Vagina (tissue), 2 donors: ENCODE data around the gene RAD51C. TPM values are rescaled to one million over a fixed set of nuclear protein-coding genes. Genes with fewer than 3 reads are reported as not detected.

Experiments used
- DNase-seq, 2 donors: peaks; one replicate each; pipeline ENCODE4 v3.0.0-alpha.2; 2017; ENCODE audit errors: extremely low spot score in 2 of 2
- H3K27ac ChIP-seq: fragments of 200-600 bp; sonication (generic); one replicate; pipeline ENCODE4 v1.5.1; 2019
- H3K27me3 ChIP-seq: fragments of 200-600 bp; sonication (generic); one replicate; pipeline ENCODE4 v1.5.1; 2019
- H3K36me3 ChIP-seq, 2 donors: fragments of 200-600 bp; sonication (generic); one replicate each; pipeline ENCODE4 v1.5.1; 2017 to 2019
- H3K4me1 ChIP-seq: fragments of 200-600 bp; sonication (generic); one replicate; pipeline ENCODE4 v1.5.1; 2019
- H3K4me3 ChIP-seq, 2 donors: fragments of 200-600 bp; sonication (generic); 1 replicate in 1 of 2; 2 replicates in 1 of 2; pipeline ENCODE4 v1.5.1; 2016 to 2019
- H3K9me3 ChIP-seq: fragments of 200-600 bp; sonication (generic); one replicate; pipeline ENCODE4 v1.5.1; 2019
- CTCF ChIP-seq, 3 experiments: fragments of 450-650 bp in 2 of 3; fragments of 200-600 bp in 1 of 3; sonication (generic) in 1 of 3; IDR thresholded peaks; one replicate each; pipeline ENCODE4 v1.5.1; 2017 to 2019; ENCODE audit warnings: antibody characterized with exemption in 3 of 3, mild to moderate bottlenecking in 2 of 3, moderate library complexity in 2 of 3
- POLR2A ChIP-seq, 2 donors: fragments of 450-650 bp; IDR thresholded peaks; one replicate each; pipeline ENCODE4 v1.6.1; 2017; ENCODE audit warnings: antibody characterized with exemption in 2 of 2, mild to moderate bottlenecking in 2 of 2, moderate library complexity in 2 of 2
- POLR2AphosphoS5 ChIP-seq, 2 donors: sonication (generic); formaldehyde crosslinking; IDR thresholded peaks; one replicate each; pipeline ENCODE4 v1.9.0; 2017; ENCODE audit warnings: antibody characterized with exemption in 2 of 2, mild to moderate bottlenecking in 2 of 2, low read depth in 1 of 2; ENCODE audit not compliant: insufficient read depth in 1 of 2
- intact Hi-C: fragments of 100-400 bp; cut with DNase I; formaldehyde crosslinking; loops from one replicate; pipeline ENCODE4 v1.15.1; 2023
- total RNA-seq: library from RNA; depleted of rRNA; stranded (reverse); fragments of >200 nt; gene quantifications from one replicate; pipeline ENCODE4 v1.2.3, GENCODE V29; 2016

RAD51C gene
- total RNA-seq, 1 donor from 2014 or later, result 8.3 TPM

GRCh38 chr17:58755577-58756245, 63.3 kb downstream of the RAD51C start, which contains the start of gene PPM1E:
Gene PPM1E, plus strand, starts transcription at chr17:58755854.
- TF ChIP-seq CTCF (IDR thresholded peaks at IDR 0.05) (no peak), POLR2A (IDR thresholded peaks at IDR 0.05) (no peak), POLR2AphosphoS5 (IDR thresholded peaks at IDR 0.05; ENCODE audit: insufficient read depth in 1 of 2, low read depth in 1 of 2) (no peak)
- H3K27ac ChIP-seq, result no peak within 1 kb of the TSS
- H3K27me3 ChIP-seq, result no peaks in the 10 kb centered on the region
- DNase-seq, result no peak
- H3K4me1 ChIP-seq, result peaks cover 22% of the 10 kb centered on the region
- H3K4me3 ChIP-seq, result peak within 1 kb of the TSS; percentile 57 to 63
- intact Hi-C loops, result no loop called here
- no peaks in the 10 kb centered on the region for H3K36me3 ChIP-seq
- no peaks in the 10 kb centered on the region for H3K9me3 ChIP-seq

- H3K27ac ChIP-seq, result no peak overlapping the region
Observed at GRCh38 chr17:58756246-58757161, 64.1 kb downstream of the RAD51C start.

DNA sequence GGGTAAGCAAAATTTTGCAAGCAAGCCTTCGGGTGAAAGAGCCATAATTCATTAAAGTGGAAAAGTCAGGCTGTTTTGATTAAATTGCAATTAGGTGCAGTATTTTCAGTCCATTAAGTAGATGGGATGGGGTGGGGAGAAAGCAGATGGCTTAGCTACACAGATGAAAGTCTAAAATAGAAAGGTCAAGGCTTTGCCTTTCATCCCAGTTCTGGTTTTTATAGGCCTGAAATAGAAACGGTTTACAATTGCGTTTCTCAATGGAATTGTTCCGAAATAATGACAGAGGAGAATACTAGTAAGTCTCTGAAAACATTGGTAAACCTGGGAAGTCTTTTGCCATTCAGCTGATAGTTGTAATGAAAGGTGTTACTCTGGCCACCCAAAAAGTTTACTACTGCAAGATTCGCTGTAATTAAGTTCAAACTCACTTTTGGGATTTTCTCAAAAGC, 64.8 kb downstream of the RAD51C start:
- intact Hi-C loops, result no loop called here
- Histone ChIP-seq H3K27ac (no peak overlapping the region), H3K36me3 (no peaks in the 10 kb centered on the region), H3K4me3 (peak overlapping the region; percentile 57 to 63), H3K27me3 (no peaks in the 10 kb centered on the region), H3K9me3 (no peaks in the 10 kb centered on the region), H3K4me1 (peaks cover 22% of the 10 kb centered on the region)
- DNase-seq, result no peak
- TF ChIP-seq POLR2A (IDR thresholded peaks at IDR 0.05) (no peak), POLR2AphosphoS5 (IDR thresholded peaks at IDR 0.05; ENCODE audit: insufficient read depth in 1 of 2, low read depth in 1 of 2) (no peak), CTCF (IDR thresholded peaks at IDR 0.05) (no peak)

More at GRCh38 chr17:58756246-58757161, 64.1 kb downstream of the RAD51C start:
- DNase-seq, result no peak
- Histone ChIP-seq H3K9me3 (no peaks in the 10 kb centered on the region), H3K27me3 (no peaks in the 10 kb centered on the region), H3K36me3 (no peaks in the 10 kb centered on the region), H3K4me1 (peaks cover 22% of the 10 kb centered on the region), H3K4me3 (peak overlapping the region; percentile 57 to 63)
- intact Hi-C loops, result no loop called here
- no peak for TF ChIP-seq POLR2A (IDR thresholded peaks at IDR 0.05)
- TF ChIP-seq POLR2AphosphoS5 (IDR thresholded peaks at IDR 0.05; ENCODE audit: insufficient read depth in 1 of 2, low read depth in 1 of 2), result no peak
- TF ChIP-seq CTCF (IDR thresholded peaks at IDR 0.05), result no peak

GRCh38 chr17:58758890-58759289, 66.5 kb downstream of the RAD51C start:
- DNase-seq, result no peak
- peaks cover 22% of the 10 kb centered on the region for H3K4me1 ChIP-seq
- no peaks in the 10 kb centered on the region for H3K27me3 ChIP-seq
- intact Hi-C loops, result no loop called here
- H3K27ac ChIP-seq, result no peak overlapping the region
- no peak overlapping the region for H3K4me3 ChIP-seq
- TF ChIP-seq CTCF (IDR thresholded peaks at IDR 0.05) (no peak), POLR2AphosphoS5 (IDR thresholded peaks at IDR 0.05; ENCODE audit: insufficient read depth in 1 of 2, low read depth in 1 of 2) (no peak), POLR2A (IDR thresholded peaks at IDR 0.05) (no peak)
- no peaks in the 10 kb centered on the region for H3K36me3 ChIP-seq
- no peaks in the 10 kb centered on the region for H3K9me3 ChIP-seq
